ENCODE results near the gene RNF212B. TPM values are rescaled to one million over a fixed set of nuclear protein-coding genes. Genes with fewer than 3 reads are reported as not detected.

RNF212B gene, protein sequence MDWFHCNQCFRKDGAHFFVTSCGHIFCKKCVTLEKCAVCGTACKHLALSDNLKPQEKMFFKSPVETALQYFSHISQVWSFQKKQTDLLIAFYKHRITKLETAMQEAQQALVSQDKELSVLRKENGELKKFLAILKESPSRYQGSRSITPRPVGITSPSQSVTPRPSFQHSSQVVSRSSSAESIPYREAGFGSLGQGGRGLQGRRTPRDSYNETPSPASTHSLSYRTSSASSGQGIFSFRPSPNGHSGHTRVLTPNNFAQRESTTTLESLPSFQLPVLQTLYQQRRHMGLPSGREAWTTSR
- polyA plus RNA-seq (not detected in 2 replicates), polyA minus RNA-seq (not detected in 2 replicates)

DNA sequence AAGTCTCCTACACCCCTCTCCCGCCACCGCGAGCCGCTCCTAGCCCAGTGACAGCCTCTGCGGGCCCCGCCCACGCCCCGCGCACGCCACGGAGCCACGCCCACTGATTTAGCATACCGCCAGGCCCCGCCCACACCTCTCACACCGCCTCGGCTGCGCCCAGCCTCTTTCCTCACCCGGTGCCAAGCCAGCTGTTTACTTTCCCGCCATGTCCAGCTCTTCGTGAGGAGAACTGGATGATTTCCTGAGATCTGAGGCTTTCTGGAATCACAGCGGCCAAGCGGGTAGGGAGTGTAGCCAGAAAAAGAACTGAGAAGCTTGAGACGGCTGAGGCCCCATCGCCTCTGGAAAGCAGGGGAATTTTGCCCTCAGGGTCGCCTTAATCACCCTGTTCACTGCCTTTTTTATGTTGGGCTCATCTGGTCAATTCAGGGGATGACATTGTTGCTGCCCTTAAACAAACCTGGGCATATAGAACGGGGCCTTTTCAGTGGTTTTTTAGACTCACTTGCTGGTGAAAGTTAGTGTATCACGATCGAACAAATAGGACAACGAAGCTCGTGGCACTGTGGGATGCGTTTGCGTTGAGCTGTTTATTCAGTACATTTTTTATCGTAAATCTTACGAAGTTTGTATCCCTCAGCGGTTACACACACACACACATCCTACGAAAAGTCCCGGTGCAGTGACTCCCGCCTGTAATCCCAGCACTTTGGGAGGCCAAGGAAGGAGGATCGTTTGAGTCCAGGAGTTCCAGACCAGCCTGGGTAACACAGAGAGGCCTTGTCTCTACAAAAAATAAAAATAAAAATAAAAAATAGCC, at the start of gene RNF212B:
TSS of gene RNF212B (plus strand) at position 165 of the 823 bp plus-strand sequence. CDS start 2,410 bp downstream, outside the sequence.
- no peak within 1 kb of the TSS for H3K27ac ChIP-seq (ENCODE audit: low read length)
- H3K4me3 ChIP-seq (ENCODE audit: low read length), result peak within 1 kb of the TSS; percentile 52
- no peaks in the 10 kb centered on the region for H3F3A ChIP-seq (ENCODE audit: insufficient read depth, low read length, poor library complexity, severe bottlenecking)
- H3K27me3 ChIP-seq (ENCODE audit: insufficient read depth, low read depth, low read length), result no peaks in the 10 kb centered on the region
- no peaks in the 10 kb centered on the region for H3K36me3 ChIP-seq (ENCODE audit: insufficient read depth, low read length)
- peak within 1 kb of the TSS; percentile 12 for H2AFZ ChIP-seq (ENCODE audit: low read depth, low read length)
- H3K9ac ChIP-seq (ENCODE audit: low read length), result no peak within 1 kb of the TSS
- no peak within 1 kb of the TSS for H3K4me2 ChIP-seq (ENCODE audit: low read length)
- H4K20me1 ChIP-seq (ENCODE audit: insufficient read depth), result no peaks in the 10 kb centered on the region
- no peaks in the 10 kb centered on the region for H3K79me2 ChIP-seq (replicated peaks; ENCODE audit: insufficient read depth, low read length)
- H3K9me2 ChIP-seq (ENCODE audit: insufficient read depth, low read length), result no peaks in the 10 kb centered on the region
- H3K9me3 ChIP-seq (ENCODE audit: low read length), result no peaks in the 10 kb centered on the region
- TF ChIP-seq, protein P1, sequence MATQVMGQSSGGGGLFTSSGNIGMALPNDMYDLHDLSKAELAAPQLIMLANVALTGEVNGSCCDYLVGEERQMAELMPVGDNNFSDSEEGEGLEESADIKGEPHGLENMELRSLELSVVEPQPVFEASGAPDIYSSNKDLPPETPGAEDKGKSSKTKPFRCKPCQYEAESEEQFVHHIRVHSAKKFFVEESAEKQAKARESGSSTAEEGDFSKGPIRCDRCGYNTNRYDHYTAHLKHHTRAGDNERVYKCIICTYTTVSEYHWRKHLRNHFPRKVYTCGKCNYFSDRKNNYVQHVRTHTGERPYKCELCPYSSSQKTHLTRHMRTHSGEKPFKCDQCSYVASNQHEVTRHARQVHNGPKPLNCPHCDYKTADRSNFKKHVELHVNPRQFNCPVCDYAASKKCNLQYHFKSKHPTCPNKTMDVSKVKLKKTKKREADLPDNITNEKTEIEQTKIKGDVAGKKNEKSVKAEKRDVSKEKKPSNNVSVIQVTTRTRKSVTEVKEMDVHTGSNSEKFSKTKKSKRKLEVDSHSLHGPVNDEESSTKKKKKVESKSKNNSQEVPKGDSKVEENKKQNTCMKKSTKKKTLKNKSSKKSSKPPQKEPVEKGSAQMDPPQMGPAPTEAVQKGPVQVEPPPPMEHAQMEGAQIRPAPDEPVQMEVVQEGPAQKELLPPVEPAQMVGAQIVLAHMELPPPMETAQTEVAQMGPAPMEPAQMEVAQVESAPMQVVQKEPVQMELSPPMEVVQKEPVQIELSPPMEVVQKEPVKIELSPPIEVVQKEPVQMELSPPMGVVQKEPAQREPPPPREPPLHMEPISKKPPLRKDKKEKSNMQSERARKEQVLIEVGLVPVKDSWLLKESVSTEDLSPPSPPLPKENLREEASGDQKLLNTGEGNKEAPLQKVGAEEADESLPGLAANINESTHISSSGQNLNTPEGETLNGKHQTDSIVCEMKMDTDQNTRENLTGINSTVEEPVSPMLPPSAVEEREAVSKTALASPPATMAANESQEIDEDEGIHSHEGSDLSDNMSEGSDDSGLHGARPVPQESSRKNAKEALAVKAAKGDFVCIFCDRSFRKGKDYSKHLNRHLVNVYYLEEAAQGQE (IDR thresholded peaks at IDR 0.05; ENCODE audit: borderline replicate concordance), result no peak
- TF ChIP-seq TAF1 (IDR thresholded peaks at IDR 0.05; ENCODE audit: low read depth), result no peak
- TF ChIP-seq EP300 (conservative IDR thresholded peaks at IDR 0.05; ENCODE audit: poor library complexity, severe bottlenecking), result no peak
- TF ChIP-seq CTCF (IDR thresholded peaks at IDR 0.05; ENCODE audit: poor library complexity, severe bottlenecking), result no peak
- TF ChIP-seq POLR2AphosphoS5 (IDR thresholded peaks at IDR 0.05), result no peak
- TF ChIP-seq MXI1 (conservative IDR thresholded peaks at IDR 0.05; ENCODE audit: poor library complexity, severe bottlenecking), result no peak
- no peak for TF ChIP-seq EZH2 (IDR thresholded peaks at IDR 0.05; ENCODE audit: borderline replicate concordance, insufficient read depth, low read length, poor library complexity, severe bottlenecking)
- TF ChIP-seq SMC3 (conservative IDR thresholded peaks at IDR 0.05; ENCODE audit: poor library complexity), result no peak
- no peak for TF ChIP-seq RAD21 (conservative IDR thresholded peaks at IDR 0.05)

- Histone ChIP-seq H4K20me1 (ENCODE audit: insufficient read depth) (no peaks in the 10 kb centered on the region), H3K9me3 (ENCODE audit: low read length) (no peaks in the 10 kb centered on the region), H3K79me2 (replicated peaks; ENCODE audit: insufficient read depth, low read length) (no peaks in the 10 kb centered on the region), H3K27me3 (ENCODE audit: insufficient read depth, low read depth, low read length) (no peaks in the 10 kb centered on the region), H3K4me2 (ENCODE audit: low read length) (no peak overlapping the region), H3K4me3 (ENCODE audit: low read length) (no peak overlapping the region), H3K9ac (ENCODE audit: low read length) (no peak overlapping the region), H2AFZ (ENCODE audit: low read depth, low read length) (no peak overlapping the region), H3F3A (ENCODE audit: insufficient read depth, low read length, poor library complexity, severe bottlenecking) (no peaks in the 10 kb centered on the region), H3K36me3 (ENCODE audit: insufficient read depth, low read length) (no peaks in the 10 kb centered on the region), H3K27ac (ENCODE audit: low read length) (no peak overlapping the region), H3K9me2 (ENCODE audit: insufficient read depth, low read length) (no peaks in the 10 kb centered on the region)
- TF ChIP-seq TAF1 (IDR thresholded peaks at IDR 0.05; ENCODE audit: low read depth) (no peak), CTCF (IDR thresholded peaks at IDR 0.05; ENCODE audit: poor library complexity, severe bottlenecking) (no peak), MXI1 (conservative IDR thresholded peaks at IDR 0.05; ENCODE audit: poor library complexity, severe bottlenecking) (no peak), EP300 (conservative IDR thresholded peaks at IDR 0.05; ENCODE audit: poor library complexity, severe bottlenecking) (no peak), EZH2 (IDR thresholded peaks at IDR 0.05; ENCODE audit: borderline replicate concordance, insufficient read depth, low read length, poor library complexity, severe bottlenecking) (no peak), SMC3 (conservative IDR thresholded peaks at IDR 0.05; ENCODE audit: poor library complexity) (no peak), POLR2AphosphoS5 (IDR thresholded peaks at IDR 0.05) (no peak), RAD21 (conservative IDR thresholded peaks at IDR 0.05) (no peak)
- TF ChIP-seq, protein P1 (IDR thresholded peaks at IDR 0.05; ENCODE audit: borderline replicate concordance), result no peak
Measured at GRCh38 chr14:23193432-23193831, 44.3 kb upstream of the RNF212B start.
